H9 (cell line): ENCODE measurements around the gene RASA4. TPM values are rescaled to one million over a fixed set of nuclear protein-coding genes. Genes with fewer than 3 reads are reported as not detected.
"Not testable (repeated sequence)": the region's sequence is repeated elsewhere in the genome, so short reads cannot be mapped to it uniquely, and the experiment has no call there.

Experiments
- DNase-seq: peaks from one replicate; pipeline ENCODE4 v3.0.0-alpha.2; 2017
- H2AFZ ChIP-seq: one replicate; pipeline ENCODE4 v1.6.1; 2013; ENCODE audit warnings: mild to moderate bottlenecking, low read length, control low read depth, moderate library complexity
- H2AK5ac ChIP-seq: 2 replicates; pipeline ENCODE4 v1.6.1; 2013; ENCODE audit warnings: low read length, control low read depth, mixed read lengths; ENCODE audit not compliant: insufficient read length
- H2BK120ac ChIP-seq: one replicate; pipeline ENCODE4 v1.6.1; 2013; ENCODE audit warnings: low read depth, mild to moderate bottlenecking, low read length, control low read depth, inconsistent platforms; ENCODE audit not compliant: poor library complexity, severe bottlenecking
- H2BK12ac ChIP-seq: 2 replicates; pipeline ENCODE4 v1.6.1; 2013; ENCODE audit warnings: low read length, control low read depth, mixed read lengths, low read depth; ENCODE audit not compliant: insufficient read length
- H2BK15ac ChIP-seq: 2 replicates; pipeline ENCODE4 v1.6.1; 2013; ENCODE audit warnings: low read depth, low read length, control low read depth
- H2BK20ac ChIP-seq: one replicate; pipeline ENCODE4 v1.6.1; 2013; ENCODE audit warnings: low read depth, mild to moderate bottlenecking, low read length, control low read depth, inconsistent platforms; ENCODE audit not compliant: poor library complexity, severe bottlenecking
- H2BK5ac ChIP-seq: 2 replicates; pipeline ENCODE4 v1.6.1; 2013; ENCODE audit warnings: low read length, control low read depth, mixed read lengths; ENCODE audit not compliant: insufficient read length
- H3K14ac ChIP-seq: 2 replicates; pipeline ENCODE4 v1.6.1; 2013; ENCODE audit warnings: low read length, control low read depth; ENCODE audit not compliant: insufficient read depth
- H3K18ac ChIP-seq: 2 replicates; pipeline ENCODE4 v1.6.1; 2013; ENCODE audit warnings: low read depth, mild to moderate bottlenecking, mixed read lengths, low read length, control low read depth; ENCODE audit not compliant: insufficient read length
- H3K23ac ChIP-seq: 2 replicates; pipeline ENCODE4 v1.6.1; 2013; ENCODE audit warnings: low read length, control low read depth, mixed read lengths, low read depth; ENCODE audit not compliant: insufficient read length
- H3K23me2 ChIP-seq: 2 replicates; pipeline ENCODE4 v1.6.1; 2013; ENCODE audit warnings: low read depth, mild to moderate bottlenecking, mixed read lengths, low read length, control low read depth; ENCODE audit not compliant: insufficient read length, poor library complexity, severe bottlenecking
- H3K27ac ChIP-seq: 2 replicates; pipeline ENCODE4 v1.5.1; 2013; ENCODE audit warnings: low read length, control low read depth, mixed read lengths, low read depth; ENCODE audit not compliant: insufficient read length
- H3K27me3 ChIP-seq: 2 replicates; pipeline ENCODE4 v1.6.1; 2013; ENCODE audit warnings: low read length, control low read depth, inconsistent platforms; ENCODE audit not compliant: insufficient read depth
- H3K4ac ChIP-seq: 2 replicates; pipeline ENCODE4 v1.6.1; 2013; ENCODE audit warnings: low read depth, mild to moderate bottlenecking, control low read depth, inconsistent platforms, low read length, moderate library complexity
- H3K4me1 ChIP-seq: 2 replicates; pipeline ENCODE4 v1.6.1; 2013; ENCODE audit warnings: low read length, control low read depth, inconsistent platforms; ENCODE audit not compliant: insufficient read depth
- H3K4me2 ChIP-seq: 2 replicates; pipeline ENCODE4 v1.6.1; 2013; ENCODE audit warnings: low read length, control low read depth, mixed read lengths; ENCODE audit not compliant: insufficient read length, insufficient read depth
- H3K56ac ChIP-seq: 2 replicates; pipeline ENCODE4 v1.6.1; 2013; ENCODE audit warnings: low read depth, mild to moderate bottlenecking, mixed read lengths, low read length, control low read depth; ENCODE audit not compliant: insufficient read length
- H3K79me1 ChIP-seq: 2 replicates; pipeline ENCODE4 v1.6.1; 2013; ENCODE audit warnings: low read depth, mild to moderate bottlenecking, moderate library complexity, low read length, control low read depth, inconsistent platforms; ENCODE audit not compliant: insufficient read depth, poor library complexity, severe bottlenecking
- H3K79me2 ChIP-seq: 2 replicates; pipeline ENCODE4 v1.6.1; 2013; ENCODE audit warnings: low read length, control low read depth, inconsistent platforms; ENCODE audit not compliant: insufficient read depth
- H3K9ac ChIP-seq: 2 replicates; pipeline ENCODE4 v1.6.1; 2013; ENCODE audit warnings: low read length, control low read depth, mixed read lengths; ENCODE audit not compliant: insufficient read length; ENCODE audit errors: extremely low read depth
- H3K9me3 ChIP-seq: one replicate; pipeline ENCODE4 v1.6.1; 2013; ENCODE audit warnings: low read depth, low read length, inconsistent platforms; ENCODE audit not compliant: control insufficient read depth
- H3T11ph ChIP-seq: one replicate; pipeline ENCODE4 v1.6.1; 2013; ENCODE audit warnings: mild to moderate bottlenecking, low read length, control low read depth, inconsistent platforms
- H4K20me1 ChIP-seq: one replicate; pipeline ENCODE4 v1.6.1; 2013; ENCODE audit not compliant: control insufficient read depth, insufficient read length, insufficient read depth
- H4K5ac ChIP-seq: 2 replicates; pipeline ENCODE4 v1.6.1; 2013; ENCODE audit warnings: low read depth, mild to moderate bottlenecking, mixed read lengths, low read length, control low read depth; ENCODE audit not compliant: insufficient read length
- H4K8ac ChIP-seq: replicated peaks from 2 replicates; pipeline ENCODE4 v1.6.1; 2013; ENCODE audit warnings: low read length, control low read depth, mixed read lengths, low read depth; ENCODE audit not compliant: insufficient read length
- H4K91ac ChIP-seq: 2 replicates; pipeline ENCODE4 v1.6.1; 2013; ENCODE audit warnings: low read depth, mild to moderate bottlenecking, moderate library complexity, mixed read lengths, low read length, control low read depth; ENCODE audit not compliant: insufficient read length
- H3K27ac Mint-ChIP-seq, 3 experiments: 2 replicates in 2 of 3; 3 replicates in 1 of 3; pipeline ENCODE4 v1.8.0; 2020 to 2021; ENCODE audit warnings: mixed read lengths in 3 of 3, mild to moderate bottlenecking in 1 of 3, moderate library complexity in 1 of 3
- H3K27me3 Mint-ChIP-seq: 2 replicates; pipeline ENCODE4 v1.8.0; 2021; ENCODE audit warnings: low read depth, mild to moderate bottlenecking, moderate library complexity, mixed read lengths
- H3K36me3 Mint-ChIP-seq, 3 experiments: 2 replicates in 2 of 3; 3 replicates in 1 of 3; pipeline ENCODE4 v1.8.0; 2020 to 2021; ENCODE audit warnings: low read depth in 3 of 3, mixed read lengths in 3 of 3; ENCODE audit not compliant: insufficient read depth in 1 of 3
- H3K4me1 Mint-ChIP-seq, 2 experiments: 2 replicates each; pipeline ENCODE4 v1.8.0; 2020; ENCODE audit warnings: mixed read lengths in 2 of 2
- H3K4me3 Mint-ChIP-seq, 2 experiments: 2 replicates in 1 of 2; 3 replicates in 1 of 2; pipeline ENCODE4 v1.8.0; 2020 to 2021; ENCODE audit warnings: mild to moderate bottlenecking in 2 of 2, mixed read lengths in 2 of 2, moderate library complexity in 1 of 2
- H3K9me3 Mint-ChIP-seq, 2 experiments: 2 replicates in 1 of 2; 3 replicates in 1 of 2; pipeline ENCODE4 v1.8.0; 2020; ENCODE audit warnings: mild to moderate bottlenecking in 2 of 2, mixed read lengths in 2 of 2, moderate library complexity in 1 of 2
- WGBS: extraction: QIAGEN DNeasy Blood & Tissue Kit; methylation state at CpG from one replicate; pipeline ENCODE4 v1.1.7; 2013; ENCODE audit warnings: missing lambda C conversion rate, low lambda C conversion rate, mixed read lengths; ENCODE audit not compliant: insufficient read length; ENCODE audit errors: extremely low coverage; 5-methylcytosine and 5-hydroxymethylcytosine counted together
- total RNA-seq: library from RNA; stranded (reverse); gene quantifications from 2 replicates; pipeline ENCODE4 v1.2.1, GENCODE V29; 2021

The RASA4 gene
- total RNA-seq, 1 experiment from 2014 or later: 10.0 TPM

- not testable (repeated sequence) for H2BK12ac ChIP-seq, H3K27me3 Mint-ChIP-seq, H3K4me2 ChIP-seq, H2AFZ ChIP-seq, H4K20me1 ChIP-seq, H3K4me1 Mint-ChIP-seq, H3K79me2 ChIP-seq, H3K36me3 Mint-ChIP-seq, H3K27ac Mint-ChIP-seq, H3K27ac ChIP-seq, H2AK5ac ChIP-seq, H3K23ac ChIP-seq, H3K4ac ChIP-seq, H3K9me3 ChIP-seq, H4K91ac ChIP-seq, H2BK15ac ChIP-seq, DNase-seq, H3T11ph ChIP-seq, H3K56ac ChIP-seq, H3K9me3 Mint-ChIP-seq, H3K18ac ChIP-seq, H3K4me1 ChIP-seq, H2BK120ac ChIP-seq, H3K9ac ChIP-seq, H3K79me1 ChIP-seq, H2BK5ac ChIP-seq, H3K14ac ChIP-seq, H2BK20ac ChIP-seq, H3K4me3 Mint-ChIP-seq, H3K23me2 ChIP-seq, H4K8ac ChIP-seq, H3K27me3 ChIP-seq, H4K5ac ChIP-seq
- WGBS: no CpG with 5 or more reads among the region's 9 CpGs
Measured at GRCh38 chr7:102630622-102631021, 14.1 kb upstream of the RASA4 start.

GRCh38 chr7:102627271-102627904 is 10.8 kb upstream of the RASA4 start:
- not testable (repeated sequence) for H3T11ph ChIP-seq, H3K4me1 Mint-ChIP-seq, H3K4me3 Mint-ChIP-seq, H3K56ac ChIP-seq, H2BK15ac ChIP-seq, H3K9ac ChIP-seq, H4K20me1 ChIP-seq, H2BK20ac ChIP-seq, H3K79me1 ChIP-seq, DNase-seq, H3K36me3 Mint-ChIP-seq, H2BK120ac ChIP-seq, H4K5ac ChIP-seq, H2BK5ac ChIP-seq, H3K27ac ChIP-seq, H2AFZ ChIP-seq, H3K79me2 ChIP-seq, H3K23ac ChIP-seq, H2BK12ac ChIP-seq, H3K9me3 Mint-ChIP-seq, H3K23me2 ChIP-seq, H3K18ac ChIP-seq, H4K8ac ChIP-seq, H4K91ac ChIP-seq, H2AK5ac ChIP-seq, H3K14ac ChIP-seq, H3K4me2 ChIP-seq, H3K4me1 ChIP-seq, H3K27me3 Mint-ChIP-seq, H3K9me3 ChIP-seq, H3K27ac Mint-ChIP-seq, H3K4ac ChIP-seq, H3K27me3 ChIP-seq
- no CpG with 5 or more reads among the region's 8 CpGs for WGBS
